ENCODE data around the gene KCTD5.
"Not testable (repeated sequence)": the region's sequence is repeated elsewhere in the genome, so short reads cannot be mapped to it uniquely, and the experiment has no call there.

DNA sequence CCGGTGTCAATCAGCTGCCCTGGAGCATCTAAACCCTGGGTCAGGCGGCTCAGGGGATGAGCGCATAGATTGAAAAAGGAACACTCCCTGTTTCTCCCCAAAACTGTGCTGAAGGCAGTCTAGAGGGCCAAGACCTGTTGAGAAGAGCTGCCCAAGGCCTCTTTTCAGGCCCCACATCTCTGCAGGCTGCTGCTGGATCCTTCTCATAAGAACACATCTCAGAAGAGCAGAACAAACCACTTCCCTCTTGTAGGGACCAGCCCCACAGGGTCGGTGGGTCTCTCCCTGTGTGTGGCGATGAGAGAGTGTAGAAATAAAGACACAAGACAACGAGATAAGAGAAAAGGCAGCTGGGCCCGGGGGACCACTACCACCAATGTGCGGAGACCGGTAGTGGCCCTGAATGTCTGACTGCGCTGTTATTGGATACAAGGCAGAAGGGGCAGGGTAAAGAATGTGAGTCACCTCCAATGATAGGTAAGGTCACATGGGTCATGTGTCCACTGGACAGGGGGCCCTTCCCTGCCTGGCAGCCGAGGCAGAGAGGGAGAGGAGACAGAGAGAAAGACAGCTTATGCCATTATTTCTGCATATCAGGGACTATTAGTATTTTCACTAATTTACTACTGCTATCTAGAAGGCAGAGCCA is 22.2 kb upstream of the KCTD5 start:
- TF ChIP-seq, protein P1, sequence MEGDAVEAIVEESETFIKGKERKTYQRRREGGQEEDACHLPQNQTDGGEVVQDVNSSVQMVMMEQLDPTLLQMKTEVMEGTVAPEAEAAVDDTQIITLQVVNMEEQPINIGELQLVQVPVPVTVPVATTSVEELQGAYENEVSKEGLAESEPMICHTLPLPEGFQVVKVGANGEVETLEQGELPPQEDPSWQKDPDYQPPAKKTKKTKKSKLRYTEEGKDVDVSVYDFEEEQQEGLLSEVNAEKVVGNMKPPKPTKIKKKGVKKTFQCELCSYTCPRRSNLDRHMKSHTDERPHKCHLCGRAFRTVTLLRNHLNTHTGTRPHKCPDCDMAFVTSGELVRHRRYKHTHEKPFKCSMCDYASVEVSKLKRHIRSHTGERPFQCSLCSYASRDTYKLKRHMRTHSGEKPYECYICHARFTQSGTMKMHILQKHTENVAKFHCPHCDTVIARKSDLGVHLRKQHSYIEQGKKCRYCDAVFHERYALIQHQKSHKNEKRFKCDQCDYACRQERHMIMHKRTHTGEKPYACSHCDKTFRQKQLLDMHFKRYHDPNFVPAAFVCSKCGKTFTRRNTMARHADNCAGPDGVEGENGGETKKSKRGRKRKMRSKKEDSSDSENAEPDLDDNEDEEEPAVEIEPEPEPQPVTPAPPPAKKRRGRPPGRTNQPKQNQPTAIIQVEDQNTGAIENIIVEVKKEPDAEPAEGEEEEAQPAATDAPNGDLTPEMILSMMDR (IDR thresholded peaks at IDR 0.05; ENCODE audit: control extremely low read depth in 1 of 3, insufficient read depth in 1 of 3, low read depth in 1 of 3, low read length in 3 of 3) = not testable (repeated sequence)
- TF ChIP-seq CHD2 (IDR thresholded peaks at IDR 0.05; ENCODE audit: low read length); RAD21 (IDR thresholded peaks at IDR 0.05 in 1 of 2, conservative IDR thresholded peaks at IDR 0.05 in 1 of 2; ENCODE audit: low read depth in 2 of 2, low read length in 2 of 2); YY1 (IDR thresholded peaks at IDR 0.05; ENCODE audit: low read depth, low read length); EZH2 (IDR thresholded peaks at IDR 0.05; ENCODE audit: low read depth, low read length, severe bottlenecking); POLR2AphosphoS5 (IDR thresholded peaks at IDR 0.05; ENCODE audit: low read depth, low read length); ZNF274 (IDR thresholded peaks at IDR 0.05; ENCODE audit: borderline replicate concordance, extremely low read depth, low read length); PHF8 (conservative IDR thresholded peaks at IDR 0.05; ENCODE audit: low read depth, low read length); TCF12 (IDR thresholded peaks at IDR 0.05; ENCODE audit: low read depth, low read length); JUND (IDR thresholded peaks at IDR 0.05; ENCODE audit: low read length): not testable (repeated sequence)
- TF ChIP-seq, protein P2, sequence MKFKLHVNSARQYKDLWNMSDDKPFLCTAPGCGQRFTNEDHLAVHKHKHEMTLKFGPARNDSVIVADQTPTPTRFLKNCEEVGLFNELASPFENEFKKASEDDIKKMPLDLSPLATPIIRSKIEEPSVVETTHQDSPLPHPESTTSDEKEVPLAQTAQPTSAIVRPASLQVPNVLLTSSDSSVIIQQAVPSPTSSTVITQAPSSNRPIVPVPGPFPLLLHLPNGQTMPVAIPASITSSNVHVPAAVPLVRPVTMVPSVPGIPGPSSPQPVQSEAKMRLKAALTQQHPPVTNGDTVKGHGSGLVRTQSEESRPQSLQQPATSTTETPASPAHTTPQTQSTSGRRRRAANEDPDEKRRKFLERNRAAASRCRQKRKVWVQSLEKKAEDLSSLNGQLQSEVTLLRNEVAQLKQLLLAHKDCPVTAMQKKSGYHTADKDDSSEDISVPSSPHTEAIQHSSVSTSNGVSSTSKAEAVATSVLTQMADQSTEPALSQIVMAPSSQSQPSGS (IDR thresholded peaks at IDR 0.05; ENCODE audit: low read length) = not testable (repeated sequence)
- TF ChIP-seq, protein P3, sequence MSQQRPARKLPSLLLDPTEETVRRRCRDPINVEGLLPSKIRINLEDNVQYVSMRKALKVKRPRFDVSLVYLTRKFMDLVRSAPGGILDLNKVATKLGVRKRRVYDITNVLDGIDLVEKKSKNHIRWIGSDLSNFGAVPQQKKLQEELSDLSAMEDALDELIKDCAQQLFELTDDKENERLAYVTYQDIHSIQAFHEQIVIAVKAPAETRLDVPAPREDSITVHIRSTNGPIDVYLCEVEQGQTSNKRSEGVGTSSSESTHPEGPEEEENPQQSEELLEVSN (IDR thresholded peaks at IDR 0.05) = not testable (repeated sequence)
- TF ChIP-seq, protein P4, sequence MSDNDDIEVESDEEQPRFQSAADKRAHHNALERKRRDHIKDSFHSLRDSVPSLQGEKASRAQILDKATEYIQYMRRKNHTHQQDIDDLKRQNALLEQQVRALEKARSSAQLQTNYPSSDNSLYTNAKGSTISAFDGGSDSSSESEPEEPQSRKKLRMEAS (IDR thresholded peaks at IDR 0.05) = not testable (repeated sequence)
